Hepatocyte (in vitro differentiated cells): ENCODE data around the gene LIPT1. TPM values are rescaled to one million over a fixed set of nuclear protein-coding genes. Genes with fewer than 3 reads are reported as not detected.

Experiments used
- DNase-seq: peaks from one replicate; pipeline ENCODE4 v3.0.0-alpha.2; 2016; ENCODE audit warnings: low spot score
- H2AFZ ChIP-seq: fragments of 200-600 bp; sonication (generic); 2 replicates; pipeline ENCODE4 v1.6.0; 2016; ENCODE audit warnings: antibody characterized with exemption, mild to moderate bottlenecking
- H3K27ac ChIP-seq: fragments of 200-600 bp; sonication (generic); 2 replicates; pipeline ENCODE4 v1.5.1; 2016; ENCODE audit warnings: mild to moderate bottlenecking
- H3K27me3 ChIP-seq: fragments of 200-600 bp; sonication (generic); 2 replicates; pipeline ENCODE4 v1.6.1; 2016
- H3K36me3 ChIP-seq: fragments of 200-600 bp; sonication (generic); replicated peaks from 2 replicates; pipeline ENCODE4 v1.5.1; 2016; ENCODE audit warnings: low read depth; ENCODE audit not compliant: insufficient read depth
- H3K4me1 ChIP-seq: fragments of 200-600 bp; sonication (generic); 2 replicates; pipeline ENCODE4 v1.5.1; 2016; ENCODE audit warnings: mild to moderate bottlenecking, moderate library complexity; ENCODE audit not compliant: insufficient read depth
- H3K4me2 ChIP-seq: fragments of 200-600 bp; sonication (generic); 2 replicates; pipeline ENCODE4 v1.6.0; 2016
- H3K4me3 ChIP-seq: fragments of 200-600 bp; sonication (generic); 2 replicates; pipeline ENCODE4 v1.5.1; 2016; ENCODE audit warnings: mild to moderate bottlenecking
- H3K79me2 ChIP-seq: fragments of 200-600 bp; sonication (generic); 2 replicates; pipeline ENCODE4 v1.6.0; 2017; ENCODE audit warnings: mild to moderate bottlenecking
- H3K9me2 ChIP-seq: fragments of 200-600 bp; sonication (generic); replicated peaks from 2 replicates; pipeline ENCODE4 v1.6.0; 2017; ENCODE audit warnings: mild to moderate bottlenecking; ENCODE audit not compliant: insufficient read depth
- H3K9me3 ChIP-seq: fragments of 200-600 bp; sonication (generic); 2 replicates; pipeline ENCODE4 v1.5.1; 2016; ENCODE audit warnings: low read depth, mild to moderate bottlenecking
- H4K20me1 ChIP-seq: fragments of 200-600 bp; sonication (generic); 2 replicates; pipeline ENCODE4 v1.6.0; 2016; ENCODE audit warnings: mild to moderate bottlenecking; ENCODE audit not compliant: insufficient read depth, poor library complexity, severe bottlenecking
- EZH2 ChIP-seq: fragments of 200-600 bp; sonication (generic); IDR thresholded peaks from 2 replicates; pipeline ENCODE4 v1.6.1; 2016; ENCODE audit warnings: antibody characterized with exemption, mild to moderate bottlenecking, borderline replicate concordance
- EZH2phosphoT487 ChIP-seq: fragments of 200-600 bp; sonication (generic); IDR thresholded peaks from one replicate; pipeline ENCODE4 v1.6.1; 2018; ENCODE audit warnings: antibody characterized with exemption, mild to moderate bottlenecking, low read depth, moderate library complexity; ENCODE audit not compliant: unreplicated experiment, severe bottlenecking
- WGBS: methylation state at CpG from one replicate; pipeline ENCODE4 v1.1.6; 2016; ENCODE audit warnings: low lambda C conversion rate; ENCODE audit errors: missing lambda C conversion rate; 5-methylcytosine and 5-hydroxymethylcytosine counted together
- polyA plus RNA-seq: library from polyadenylated mRNA; unstranded; fragments of >200 nt; fragmentation: Nextera tagmentation; extraction: Ambion mirVana; gene quantifications from 2 replicates; pipeline ENCODE4 v1.2.1, GENCODE V29; 2016
- total RNA-seq: library from RNA; depleted of rRNA; stranded (reverse); fragments of >200 nt; gene quantifications from 2 replicates; pipeline ENCODE4 v1.2.3, GENCODE V29; 2014
- TF ChIP-seq, protein P1 (sequence below): fragments of 200-600 bp; sonication (generic); IDR thresholded peaks from 2 replicates; pipeline ENCODE4 v1.5.1; 2016; ENCODE audit warnings: antibody characterized with exemption, mild to moderate bottlenecking; ENCODE audit not compliant: poor library complexity

Gene LIPT1
- total and polyA plus RNA-seq, 2 experiments from 2014 or later, result 5.9 to 6.1 TPM

GRCh38 chr2:99153921-99154604 lies 704 bp upstream of the LIPT1 start:
- TF ChIP-seq EZH2phosphoT487 (no peak), EZH2 (no peak)
- TF ChIP-seq, protein P1, sequence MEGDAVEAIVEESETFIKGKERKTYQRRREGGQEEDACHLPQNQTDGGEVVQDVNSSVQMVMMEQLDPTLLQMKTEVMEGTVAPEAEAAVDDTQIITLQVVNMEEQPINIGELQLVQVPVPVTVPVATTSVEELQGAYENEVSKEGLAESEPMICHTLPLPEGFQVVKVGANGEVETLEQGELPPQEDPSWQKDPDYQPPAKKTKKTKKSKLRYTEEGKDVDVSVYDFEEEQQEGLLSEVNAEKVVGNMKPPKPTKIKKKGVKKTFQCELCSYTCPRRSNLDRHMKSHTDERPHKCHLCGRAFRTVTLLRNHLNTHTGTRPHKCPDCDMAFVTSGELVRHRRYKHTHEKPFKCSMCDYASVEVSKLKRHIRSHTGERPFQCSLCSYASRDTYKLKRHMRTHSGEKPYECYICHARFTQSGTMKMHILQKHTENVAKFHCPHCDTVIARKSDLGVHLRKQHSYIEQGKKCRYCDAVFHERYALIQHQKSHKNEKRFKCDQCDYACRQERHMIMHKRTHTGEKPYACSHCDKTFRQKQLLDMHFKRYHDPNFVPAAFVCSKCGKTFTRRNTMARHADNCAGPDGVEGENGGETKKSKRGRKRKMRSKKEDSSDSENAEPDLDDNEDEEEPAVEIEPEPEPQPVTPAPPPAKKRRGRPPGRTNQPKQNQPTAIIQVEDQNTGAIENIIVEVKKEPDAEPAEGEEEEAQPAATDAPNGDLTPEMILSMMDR, result no peak
- Histone ChIP-seq H2AFZ (peak overlapping the region; percentile 36), H3K9me2 (no peaks in the 10 kb centered on the region), H4K20me1 (no peaks in the 10 kb centered on the region), H3K27ac (peak overlapping the region; percentile 92), H3K9me3 (no peaks in the 10 kb centered on the region), H3K4me1 (peaks cover 10% of the 10 kb centered on the region), H3K27me3 (no peaks in the 10 kb centered on the region), H3K36me3 (no peaks in the 10 kb centered on the region), H3K4me2 (peak overlapping the region; percentile 87), H3K4me3 (peak overlapping the region; percentile 18), H3K79me2 (peaks cover 4% of the 10 kb centered on the region)
- no peak for DNase-seq
- WGBS, result 53% methylated on average over 12 of the region's 12 CpGs

DNA sequence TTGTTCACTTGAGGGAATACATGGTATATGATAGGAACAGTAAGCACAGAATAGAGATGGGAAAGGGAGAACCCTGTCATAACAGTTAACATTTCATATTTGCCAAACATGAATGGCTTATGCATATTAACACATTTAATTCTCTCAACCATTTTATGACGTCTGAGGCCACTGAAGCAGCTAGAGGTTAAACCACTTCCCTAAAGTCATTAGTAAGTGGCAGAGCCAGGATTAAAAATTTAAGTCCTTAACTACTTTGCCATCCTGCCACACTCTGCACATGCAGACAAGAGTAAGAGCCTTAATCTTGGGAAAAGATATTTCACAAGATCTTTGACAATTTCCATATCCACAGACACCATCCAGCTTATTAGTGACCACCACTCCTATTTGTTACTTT lies 2.1 kb downstream of the LIPT1 start:
- H3K9me2 ChIP-seq, result no peaks in the 10 kb centered on the region

DNA sequence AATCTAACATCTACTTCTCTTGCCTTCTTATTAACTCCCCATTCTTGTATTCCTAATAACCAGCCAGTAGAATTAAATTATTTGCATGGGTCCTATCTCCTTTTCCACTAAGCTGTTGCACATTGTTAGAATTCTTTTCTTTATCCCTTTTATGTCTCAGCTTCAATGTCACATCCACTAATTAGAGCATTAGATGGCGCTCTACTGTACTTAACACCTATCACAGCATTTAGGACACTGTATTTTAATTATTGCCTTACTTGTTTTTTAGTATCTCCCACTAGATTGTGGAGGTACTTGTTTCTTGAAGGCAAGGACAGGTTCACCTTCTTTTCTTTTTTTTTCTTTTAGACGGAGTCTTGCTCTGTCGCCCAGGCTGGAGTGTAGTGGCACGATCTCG lies 3.8 kb downstream of the LIPT1 start:
- no peaks in the 10 kb centered on the region for H3K9me3 ChIP-seq
- no peaks in the 10 kb centered on the region for H3K36me3 ChIP-seq
- H3K27ac ChIP-seq, result no peak overlapping the region
- no peaks in the 10 kb centered on the region for H3K27me3 ChIP-seq
- no peak overlapping the region for H2AFZ ChIP-seq
- TF ChIP-seq, protein P1, result no peak
- TF ChIP-seq EZH2phosphoT487, result no peak
- no peak for TF ChIP-seq EZH2
- H3K4me2 ChIP-seq, result no peak overlapping the region
- no peak overlapping the region for H3K4me3 ChIP-seq
- WGBS, result 99% methylated on average over 5 of the region's 5 CpGs
- H3K79me2 ChIP-seq, result peaks cover 4% of the 10 kb centered on the region
- H4K20me1 ChIP-seq, result no peaks in the 10 kb centered on the region
- DNase-seq, result no peak
- no peaks in the 10 kb centered on the region for H3K9me2 ChIP-seq
- H3K4me1 ChIP-seq, result peaks cover 10% of the 10 kb centered on the region

More for the DNA sequence above, 2.1 kb downstream of the LIPT1 start:
- H3K4me2 ChIP-seq, result no peak overlapping the region
- DNase-seq, result no peak
- peaks cover 10% of the 10 kb centered on the region for H3K4me1 ChIP-seq
- H3K9me3 ChIP-seq, result no peaks in the 10 kb centered on the region
- WGBS, result 87% methylated on average over 1 of the region's 1 CpG
- H2AFZ ChIP-seq, result no peak overlapping the region
- peaks cover 4% of the 10 kb centered on the region for H3K79me2 ChIP-seq
- TF ChIP-seq EZH2phosphoT487, result no peak
- no peak overlapping the region for H3K4me3 ChIP-seq
- no peaks in the 10 kb centered on the region for H4K20me1 ChIP-seq
- no peak overlapping the region for H3K27ac ChIP-seq
- H3K27me3 ChIP-seq, result no peaks in the 10 kb centered on the region
- no peaks in the 10 kb centered on the region for H3K36me3 ChIP-seq

DNA sequence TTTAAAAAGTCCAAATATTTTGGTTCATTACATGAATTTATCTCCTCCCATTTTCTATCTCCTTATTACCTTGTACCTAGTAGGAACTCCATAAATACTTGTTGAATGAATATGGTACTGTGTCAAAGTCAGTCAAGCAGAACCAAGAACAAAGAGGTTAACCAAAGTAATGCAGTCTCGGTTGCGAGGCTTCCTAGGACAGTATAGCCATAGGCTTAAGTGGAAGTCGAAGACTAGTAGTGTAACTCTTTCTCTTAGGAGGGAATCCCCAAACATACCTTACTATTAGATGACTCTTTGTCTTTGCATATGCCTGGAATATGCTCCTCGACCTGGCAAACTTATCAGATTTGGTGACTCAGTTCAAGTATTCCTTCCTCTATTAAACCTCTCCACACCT lies 4.8 kb downstream of the LIPT1 start:
- no peaks in the 10 kb centered on the region for H3K9me2 ChIP-seq
- H3K27ac ChIP-seq, result no peak overlapping the region
- no peak overlapping the region for H3K4me2 ChIP-seq
- no peaks in the 10 kb centered on the region for H3K9me3 ChIP-seq
- peaks cover 6% of the 10 kb centered on the region for H3K4me1 ChIP-seq
- no peaks in the 10 kb centered on the region for H3K27me3 ChIP-seq
- H4K20me1 ChIP-seq, result no peaks in the 10 kb centered on the region
- peaks cover 4% of the 10 kb centered on the region for H3K79me2 ChIP-seq
- no peaks in the 10 kb centered on the region for H3K36me3 ChIP-seq
- no peak for DNase-seq
- no peak overlapping the region for H2AFZ ChIP-seq
- 89% methylated on average over 4 of the region's 4 CpGs for WGBS
- no peak overlapping the region for H3K4me3 ChIP-seq
- TF ChIP-seq EZH2 (no peak), EZH2phosphoT487 (no peak)
- TF ChIP-seq, protein P1, result no peak
